ENCODE results near the gene CACNA2D2.

The CACNA2D2 gene

GRCh38 chr3:50314816-50315215, 188.6 kb downstream of the CACNA2D2 start:
- DNase-seq (ENCODE audit: low spot score) (no peak), FAIRE-seq (no peak)

- DNase-seq (ENCODE audit: low spot score) (no peak), FAIRE-seq (no peak)
Measured at GRCh38 chr3:50314342-50314741, 189.1 kb downstream of the CACNA2D2 start.

Measured in RCC 7860 (cell line).